MM.1S (cell line): ENCODE data around the gene AHCY.
"Not testable (repeated sequence)": the region's sequence is repeated elsewhere in the genome, so short reads cannot be mapped to it uniquely, and the experiment has no call there.

Source experiments
- DNase-seq: peaks from one replicate; pipeline ENCODE4 v3.0.0-alpha.2; 2015
- H2AFZ ChIP-seq: fragments of 300-600 bp; sonication (generic); 2 replicates; pipeline ENCODE4 v1.6.0; 2016; ENCODE audit warnings: antibody characterized with exemption, low read length
- H3F3A ChIP-seq: fragments of 300-600 bp; sonication (generic); 2 replicates; pipeline ENCODE4 v1.6.1; 2016; ENCODE audit warnings: mild to moderate bottlenecking, antibody characterized with exemption, low read length, moderate library complexity, mixed read lengths; ENCODE audit not compliant: insufficient read depth
- H3K27ac ChIP-seq: fragments of 300-600 bp; sonication (generic); 2 replicates; pipeline ENCODE4 v1.5.1; 2016; ENCODE audit warnings: mild to moderate bottlenecking, low read length
- H3K27me3 ChIP-seq: fragments of 300-600 bp; sonication (generic); replicated peaks from 2 replicates; pipeline ENCODE4 v1.6.0; 2016; ENCODE audit warnings: low read length; ENCODE audit not compliant: insufficient read depth
- H3K36me3 ChIP-seq: fragments of 300-600 bp; sonication (generic); replicated peaks from 2 replicates; pipeline ENCODE4 v1.6.1; 2016; ENCODE audit warnings: mild to moderate bottlenecking, low read length, mixed read lengths; ENCODE audit not compliant: insufficient read depth
- H3K4me1 ChIP-seq: fragments of 300-600 bp; sonication (generic); 2 replicates; pipeline ENCODE4 v1.6.1; 2016; ENCODE audit warnings: low read length, mixed read lengths
- H3K4me2 ChIP-seq: fragments of 300-600 bp; sonication (generic); 2 replicates; pipeline ENCODE4 v1.6.0; 2016; ENCODE audit warnings: low read depth, low read length
- H3K4me3 ChIP-seq: fragments of 300-600 bp; sonication (generic); 2 replicates; pipeline ENCODE4 v1.5.1; 2016; ENCODE audit warnings: low read length, mixed read lengths
- H3K79me2 ChIP-seq: fragments of 300-600 bp; sonication (generic); 2 replicates; pipeline ENCODE4 v1.6.1; 2016; ENCODE audit warnings: mixed run types, low read length, mixed read lengths
- H3K9ac ChIP-seq: fragments of 300-600 bp; sonication (generic); 2 replicates; pipeline ENCODE4 v1.6.1; 2016; ENCODE audit warnings: low read length, mixed read lengths
- H3K9me2 ChIP-seq: fragments of 300-600 bp; sonication (generic); replicated peaks from 2 replicates; pipeline ENCODE4 v1.6.1; 2016; ENCODE audit warnings: mild to moderate bottlenecking, low read length, mixed read lengths; ENCODE audit not compliant: insufficient read depth
- H3K9me3 ChIP-seq: fragments of 300-600 bp; sonication (generic); replicated peaks from 2 replicates; pipeline ENCODE4 v1.6.1; 2016; ENCODE audit warnings: mild to moderate bottlenecking, low read length, mixed read lengths; ENCODE audit not compliant: insufficient read depth
- H4K20me1 ChIP-seq: fragments of 300-600 bp; sonication (generic); 2 replicates; pipeline ENCODE4 v1.6.1; 2016; ENCODE audit warnings: mild to moderate bottlenecking, low read length, moderate library complexity, mixed read lengths; ENCODE audit not compliant: insufficient read depth
- EZH2 ChIP-seq: fragments of 300-600 bp; sonication (generic); optimal IDR thresholded peaks from 2 replicates; pipeline ENCODE3; 2017; ENCODE audit warnings: low read depth, mild to moderate bottlenecking, antibody characterized with exemption, low read length, mixed read lengths
- EZH2phosphoT487 ChIP-seq: fragments of 300-600 bp; sonication (generic); IDR thresholded peaks from 2 replicates; pipeline ENCODE4 v1.6.1; 2018; ENCODE audit warnings: antibody characterized with exemption, low read length
- TF ChIP-seq, protein P1 (sequence below): fragments of 300-600 bp; sonication (generic); IDR thresholded peaks from 2 replicates; pipeline ENCODE4 v1.5.1; 2016; ENCODE audit warnings: antibody characterized with exemption, low read length, mixed read lengths

AHCY gene

GRCh38 chr20:34256629-34257124 lies 46.5 kb downstream of the AHCY start:
- H3K9me3 ChIP-seq = no peaks in the 10 kb centered on the region
- no peak overlapping the region for H3K4me2 ChIP-seq
- H3K36me3 ChIP-seq = no peaks in the 10 kb centered on the region
- no peak overlapping the region for H3K27ac ChIP-seq
- no peak for DNase-seq
- H3K4me1 ChIP-seq = no peaks in the 10 kb centered on the region
- no peaks in the 10 kb centered on the region for H3K79me2 ChIP-seq
- H4K20me1 ChIP-seq = no peaks in the 10 kb centered on the region
- no peaks in the 10 kb centered on the region for H3K9me2 ChIP-seq
- TF ChIP-seq, protein P1, sequence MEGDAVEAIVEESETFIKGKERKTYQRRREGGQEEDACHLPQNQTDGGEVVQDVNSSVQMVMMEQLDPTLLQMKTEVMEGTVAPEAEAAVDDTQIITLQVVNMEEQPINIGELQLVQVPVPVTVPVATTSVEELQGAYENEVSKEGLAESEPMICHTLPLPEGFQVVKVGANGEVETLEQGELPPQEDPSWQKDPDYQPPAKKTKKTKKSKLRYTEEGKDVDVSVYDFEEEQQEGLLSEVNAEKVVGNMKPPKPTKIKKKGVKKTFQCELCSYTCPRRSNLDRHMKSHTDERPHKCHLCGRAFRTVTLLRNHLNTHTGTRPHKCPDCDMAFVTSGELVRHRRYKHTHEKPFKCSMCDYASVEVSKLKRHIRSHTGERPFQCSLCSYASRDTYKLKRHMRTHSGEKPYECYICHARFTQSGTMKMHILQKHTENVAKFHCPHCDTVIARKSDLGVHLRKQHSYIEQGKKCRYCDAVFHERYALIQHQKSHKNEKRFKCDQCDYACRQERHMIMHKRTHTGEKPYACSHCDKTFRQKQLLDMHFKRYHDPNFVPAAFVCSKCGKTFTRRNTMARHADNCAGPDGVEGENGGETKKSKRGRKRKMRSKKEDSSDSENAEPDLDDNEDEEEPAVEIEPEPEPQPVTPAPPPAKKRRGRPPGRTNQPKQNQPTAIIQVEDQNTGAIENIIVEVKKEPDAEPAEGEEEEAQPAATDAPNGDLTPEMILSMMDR = no peak
- TF ChIP-seq EZH2phosphoT487 (no peak), EZH2 (no peak)
- no peak overlapping the region for H2AFZ ChIP-seq
- no peak overlapping the region for H3K9ac ChIP-seq
- H3F3A ChIP-seq = no peaks in the 10 kb centered on the region
- no peaks in the 10 kb centered on the region for H3K27me3 ChIP-seq
- no peak overlapping the region for H3K4me3 ChIP-seq

DNA sequence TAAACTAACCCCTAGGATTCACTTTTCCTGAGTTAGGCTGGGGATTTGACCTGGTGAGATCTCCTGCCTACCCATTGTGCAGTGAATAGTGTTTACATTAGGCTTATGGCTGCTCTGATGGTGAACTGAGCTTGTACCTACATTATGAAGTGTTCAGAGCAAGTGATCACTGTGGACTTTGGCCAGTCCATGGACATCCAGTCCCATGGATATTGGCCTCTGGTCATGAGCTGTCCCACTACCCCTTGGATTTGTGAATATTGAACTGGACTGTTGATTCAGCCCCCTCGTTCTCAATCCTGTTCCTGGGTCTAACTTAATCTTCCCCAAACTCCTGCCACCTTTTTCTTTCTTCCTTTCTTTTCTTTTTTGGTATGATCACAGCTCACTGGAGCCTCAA lies 48.2 kb downstream of the AHCY start:
- Histone ChIP-seq H3K9ac (no peak overlapping the region), H3K9me3 (no peaks in the 10 kb centered on the region), H3K4me2 (no peak overlapping the region), H3K4me3 (no peak overlapping the region), H3F3A (no peaks in the 10 kb centered on the region), H2AFZ (no peak overlapping the region), H3K27me3 (no peaks in the 10 kb centered on the region), H4K20me1 (no peaks in the 10 kb centered on the region), H3K9me2 (no peaks in the 10 kb centered on the region), H3K4me1 (peaks cover 2% of the 10 kb centered on the region), H3K79me2 (no peaks in the 10 kb centered on the region), H3K27ac (no peak overlapping the region), H3K36me3 (no peaks in the 10 kb centered on the region)
- no peak for DNase-seq
- TF ChIP-seq EZH2 (no peak), EZH2phosphoT487 (no peak)
- TF ChIP-seq, protein P1 = no peak

DNA sequence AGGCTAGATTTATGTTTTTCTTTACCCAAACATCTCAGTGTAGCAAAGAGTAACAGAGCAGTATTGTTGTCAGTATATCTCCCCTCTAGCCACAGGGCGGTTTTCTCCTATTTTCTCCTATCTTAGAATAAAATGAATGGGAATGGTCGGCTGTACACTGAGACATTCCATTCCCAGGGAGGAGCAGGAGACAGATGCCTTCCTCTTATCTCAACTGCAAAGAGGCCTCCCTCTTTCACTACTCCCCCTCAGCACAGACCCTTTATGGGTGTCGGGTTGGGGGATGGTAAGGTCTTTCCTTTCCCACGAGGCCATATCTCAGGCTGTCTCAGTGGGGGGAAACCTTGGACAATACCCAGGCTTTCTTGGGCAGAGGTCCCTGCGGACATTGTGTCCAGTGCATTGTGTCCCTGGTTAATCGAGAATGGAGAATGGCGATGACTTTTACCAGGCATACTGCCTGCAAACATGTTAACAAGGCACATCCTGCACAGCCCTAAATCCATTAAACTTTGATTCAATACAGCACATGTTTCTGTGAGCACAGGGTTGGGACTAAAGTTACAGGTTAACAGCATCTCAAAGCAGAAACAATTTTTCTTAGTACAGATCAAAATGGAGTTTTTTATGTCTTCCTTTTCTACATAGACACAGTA lies 50.6 kb downstream of the AHCY start:
- not testable (repeated sequence) for H3K4me3 ChIP-seq, H3K27ac ChIP-seq, H3K9ac ChIP-seq, H3K27me3 ChIP-seq, H3K9me3 ChIP-seq, H3F3A ChIP-seq, H3K36me3 ChIP-seq, DNase-seq, H3K9me2 ChIP-seq, H4K20me1 ChIP-seq, H2AFZ ChIP-seq, H3K79me2 ChIP-seq, H3K4me2 ChIP-seq
- peaks cover 17% of the 10 kb centered on the region for H3K4me1 ChIP-seq

GRCh38 chr20:34251619-34252018 lies 51.5 kb downstream of the AHCY start:
- H4K20me1 ChIP-seq = no peaks in the 10 kb centered on the region
- peaks cover 17% of the 10 kb centered on the region for H3K4me1 ChIP-seq
- no peaks in the 10 kb centered on the region for H3K79me2 ChIP-seq
- H3K36me3 ChIP-seq = no peaks in the 10 kb centered on the region
- no peaks in the 10 kb centered on the region for H3K27me3 ChIP-seq
- no peak overlapping the region for H3K4me3 ChIP-seq
- no peak overlapping the region for H2AFZ ChIP-seq
- no peak overlapping the region for H3K9ac ChIP-seq
- H3K9me2 ChIP-seq = no peaks in the 10 kb centered on the region
- no peaks in the 10 kb centered on the region for H3K9me3 ChIP-seq
- no peak overlapping the region for H3K4me2 ChIP-seq
- no peak for TF ChIP-seq EZH2
- TF ChIP-seq, protein P1 = no peak
- no peak for TF ChIP-seq EZH2phosphoT487
- H3K27ac ChIP-seq = no peak overlapping the region
- DNase-seq = no peak
- peaks cover 8% of the 10 kb centered on the region for H3F3A ChIP-seq
